ENCODE results near the gene SLC50A1.
"Not testable (repeated sequence)": the region's sequence is repeated elsewhere in the genome, so short reads cannot be mapped to it uniquely, and the experiment has no call there.

Gene SLC50A1

GRCh38 chr1:155137154-155137949 lies 1.7 kb downstream of the SLC50A1 start:
- no peak for DNase-seq

- DNase-seq, result peak; percentile 85
Measured at GRCh38 chr1:155139895-155140629, 4.4 kb downstream of the SLC50A1 start, which contains the start of gene DPM3. Gene DPM3, minus strand, starts transcription at chr1:155140531. Its CDS starts 291 bp downstream, at chr1:155140240.

- no peak for DNase-seq
Measured at GRCh38 chr1:155140630-155140953, 4.9 kb downstream of the SLC50A1 start.

- DNase-seq, result no peak
Measured at GRCh38 chr1:155141749-155142148, 6.1 kb downstream of the SLC50A1 start.

GRCh38 chr1:155145491-155145890 lies 9.8 kb downstream of the SLC50A1 start:
- no peak for DNase-seq

GRCh38 chr1:155155996-155156643 lies 20.5 kb downstream of the SLC50A1 start:
- not testable (repeated sequence) for DNase-seq

GRCh38 chr1:155158991-155159390 lies 23.3 kb downstream of the SLC50A1 start:
- no peak for DNase-seq

- DNase-seq, result no peak
Measured at GRCh38 chr1:155160128-155160527, 24.5 kb downstream of the SLC50A1 start.

GRCh38 chr1:155162631-155163030 lies 27.0 kb downstream of the SLC50A1 start:
- not testable (repeated sequence) for DNase-seq

GRCh38 chr1:155163785-155164184 lies 28.1 kb downstream of the SLC50A1 start:
- DNase-seq, result not testable (repeated sequence)

GRCh38 chr1:155164625-155165024 lies 29.0 kb downstream of the SLC50A1 start:
- DNase-seq, result not testable (repeated sequence)

- no peak for DNase-seq
Measured at GRCh38 chr1:155166051-155166470, 30.4 kb downstream of the SLC50A1 start.

- no peak for DNase-seq
Measured at GRCh38 chr1:155166471-155167165, 31.0 kb downstream of the SLC50A1 start.

GRCh38 chr1:155167166-155168104 lies 31.8 kb downstream of the SLC50A1 start:
- peak; percentile 83 for DNase-seq

GRCh38 chr1:155168105-155168445 lies 32.4 kb downstream of the SLC50A1 start:
- DNase-seq, result not testable (repeated sequence)

- no peak for DNase-seq
Measured at GRCh38 chr1:155168456-155169210, 33.0 kb downstream of the SLC50A1 start.

- DNase-seq, result no peak
Measured at GRCh38 chr1:155169541-155169940, 33.9 kb downstream of the SLC50A1 start.

GRCh38 chr1:155170101-155170785 lies 34.6 kb downstream of the SLC50A1 start:
- no peak for DNase-seq

GRCh38 chr1:155170806-155171205 lies 35.2 kb downstream of the SLC50A1 start:
- no peak for DNase-seq

Data from kidney glomerular epithelial cell (primary cell).